Heart left ventricle (tissue), 13 donors: Measurements from ENCODE around the gene TCEAL2.

Experiments used
- POLR2A ChIP-seq, 2 donors: fragments of 450-650 bp; IDR thresholded peaks; one replicate each; pipeline ENCODE4 v1.6.1; 2017; ENCODE audit warnings: antibody characterized with exemption in 2 of 2, mild to moderate bottlenecking in 2 of 2, moderate library complexity in 2 of 2
- TF ChIP-seq, protein P1 (sequence below), 12 donors: fragments of 200-600 bp; sonication (generic) in 4 of 12; IDR thresholded peaks; one replicate each; pipeline versions ENCODE4 v1.5.0 to v1.8.0; 2018 to 2022; ENCODE audit warnings: antibody characterized with exemption in 12 of 12, mild to moderate bottlenecking in 5 of 12
- donor health status: ischemic (EF 13 %, LVEDD 7.1; RV severe dilation, severe dysfunction).
- donor health status: DM: no; HTN: yes; CAD: no.
- donor health status: DM: no; HTN: no; CAD: no.
- donor health status: ischemic (EF 25% LVEDD 6.9; RV normal size, moderate dysfunction).
- donor health status: ischemic (EF 25% LVEDD 5.7; RV mildly dilated, moderate dysfunction).
- donor health status: ischemic (EF 35%, LVEDD 5.7; RV mildly dilated, moderate dysfunction).
- donor health status: nonischemic (EF 11% LVEDD 7.7; RV severe dilation, severe dysfunction).
- donor health status: DM: yes; HTN: yes; CAD: no.
- donor health status: PGD.
- donor health status: ischemic (EF 29% LVEDD 5.4; RV normal size, mild dysfunction).
- donor health status: nonischemic (EF 23%, LVEDD 6.1; RV moderate dilation, normal function).

DNA sequence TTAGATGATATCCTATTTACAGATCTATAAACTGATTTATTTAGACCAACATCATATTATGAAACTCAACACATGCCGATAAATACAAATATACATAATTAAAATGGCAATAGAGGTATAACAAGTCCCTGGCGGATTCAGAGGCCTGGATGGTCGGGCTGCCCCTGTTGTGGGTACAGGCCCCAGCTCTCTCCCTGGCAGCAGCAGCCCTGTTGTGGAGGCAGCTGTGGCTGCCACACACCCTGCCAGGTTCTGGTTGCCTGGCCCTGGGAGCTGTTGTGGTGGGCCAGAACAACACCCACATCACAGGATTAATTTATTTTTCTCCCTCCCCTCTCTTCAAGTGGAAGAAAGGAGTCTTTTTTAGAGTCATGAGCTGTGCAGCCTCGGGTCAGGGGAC, 12.1 kb upstream of the TCEAL2 start:
- TF ChIP-seq POLR2A (IDR thresholded peaks at IDR 0.05) = no peak
- TF ChIP-seq, protein P1, sequence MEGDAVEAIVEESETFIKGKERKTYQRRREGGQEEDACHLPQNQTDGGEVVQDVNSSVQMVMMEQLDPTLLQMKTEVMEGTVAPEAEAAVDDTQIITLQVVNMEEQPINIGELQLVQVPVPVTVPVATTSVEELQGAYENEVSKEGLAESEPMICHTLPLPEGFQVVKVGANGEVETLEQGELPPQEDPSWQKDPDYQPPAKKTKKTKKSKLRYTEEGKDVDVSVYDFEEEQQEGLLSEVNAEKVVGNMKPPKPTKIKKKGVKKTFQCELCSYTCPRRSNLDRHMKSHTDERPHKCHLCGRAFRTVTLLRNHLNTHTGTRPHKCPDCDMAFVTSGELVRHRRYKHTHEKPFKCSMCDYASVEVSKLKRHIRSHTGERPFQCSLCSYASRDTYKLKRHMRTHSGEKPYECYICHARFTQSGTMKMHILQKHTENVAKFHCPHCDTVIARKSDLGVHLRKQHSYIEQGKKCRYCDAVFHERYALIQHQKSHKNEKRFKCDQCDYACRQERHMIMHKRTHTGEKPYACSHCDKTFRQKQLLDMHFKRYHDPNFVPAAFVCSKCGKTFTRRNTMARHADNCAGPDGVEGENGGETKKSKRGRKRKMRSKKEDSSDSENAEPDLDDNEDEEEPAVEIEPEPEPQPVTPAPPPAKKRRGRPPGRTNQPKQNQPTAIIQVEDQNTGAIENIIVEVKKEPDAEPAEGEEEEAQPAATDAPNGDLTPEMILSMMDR (IDR thresholded peaks at IDR 0.05) = no peak
